Tibial nerve (tissue), 4 donors: ENCODE results near the gene ABHD12. TPM values are rescaled to one million over a fixed set of nuclear protein-coding genes. Genes with fewer than 3 reads are reported as not detected.

Experiments used
- DNase-seq, 2 donors: peaks; one replicate each; pipeline ENCODE4 v3.0.0-alpha.2; 2019; ENCODE audit warnings: low spot score in 2 of 2
- H3K27ac ChIP-seq, 4 donors: fragments of 200-600 bp; sonication (generic) in 3 of 4; one replicate each; pipeline ENCODE4 v1.5.1; 2017 to 2019; ENCODE audit warnings: mild to moderate bottlenecking in 1 of 4
- H3K27me3 ChIP-seq, 2 donors: fragments of 200-600 bp; sonication (generic) in 1 of 2; one replicate each; pipeline versions ENCODE4 v1.5.1 to v1.6.0; 2017 to 2019
- H3K36me3 ChIP-seq, 3 donors: fragments of 200-600 bp; sonication (generic); one replicate each; pipeline ENCODE4 v1.5.1; 2018 to 2019
- H3K4me1 ChIP-seq, 4 donors: fragments of 200-600 bp; sonication (generic) in 3 of 4; one replicate each; pipeline ENCODE4 v1.5.1; 2017 to 2019
- H3K4me3 ChIP-seq, 4 donors: fragments of 200-600 bp; sonication (generic) in 3 of 4; one replicate each; pipeline ENCODE4 v1.5.1; 2017 to 2019; ENCODE audit warnings: mild to moderate bottlenecking in 1 of 4, moderate library complexity in 1 of 4
- H3K9me3 ChIP-seq, 4 donors: fragments of 200-600 bp; sonication (generic) in 3 of 4; one replicate each; pipeline ENCODE4 v1.5.1; 2017 to 2019
- CTCF ChIP-seq, 5 experiments: fragments of 200-600 bp in 3 of 5; fragments of 450-650 bp in 2 of 5; sonication (generic) in 3 of 5; IDR thresholded peaks; one replicate each; pipeline ENCODE4 v1.5.1; 2016 to 2019; ENCODE audit warnings: antibody characterized with exemption in 5 of 5, mild to moderate bottlenecking in 3 of 5, moderate library complexity in 2 of 5
- EP300 ChIP-seq, 2 donors: sonication (generic); formaldehyde crosslinking; IDR thresholded peaks; one replicate each; pipeline ENCODE4 v1.6.1; 2017; ENCODE audit warnings: antibody characterized with exemption in 2 of 2, mild to moderate bottlenecking in 1 of 2
- POLR2A ChIP-seq, 2 donors: fragments of 450-650 bp; IDR thresholded peaks; one replicate each; pipeline ENCODE4 v1.6.1; 2017; ENCODE audit warnings: antibody characterized with exemption in 2 of 2, mild to moderate bottlenecking in 2 of 2, moderate library complexity in 2 of 2
- WGBS, 2 donors: methylation state at CpG; one replicate each; pipeline ENCODE4 v1.1.5; 2018; 5-methylcytosine and 5-hydroxymethylcytosine counted together
- total RNA-seq, 4 donors: library from RNA; depleted of rRNA; stranded (reverse); fragments of >200 nt; gene quantifications; one replicate each; pipeline ENCODE4 v1.1.0, GENCODE V29; 2016

ABHD12 gene
- total RNA-seq, 4 donors from 2014 or later: 67.2 to 116 (median 105) TPM

GRCh38 chr20:25355011-25355595 lies 35.5 kb downstream of the ABHD12 start:
- Histone ChIP-seq H3K9me3 (no peaks in the 10 kb centered on the region), H3K4me1 (peaks cover 0 to 50% (median 12%) of the 10 kb centered on the region in 4 donors), H3K36me3 (no peaks in the 10 kb centered on the region), H3K27ac (peak overlapping the region in 2 of 4 donors; percentile 6 to 76), H3K27me3 (no peaks in the 10 kb centered on the region), H3K4me3 (no peak overlapping the region)
- TF ChIP-seq CTCF (IDR thresholded peaks at IDR 0.05) (no peak), EP300 (IDR thresholded peaks at IDR 0.05) (no peak), POLR2A (IDR thresholded peaks at IDR 0.05) (no peak)
- 52 to 55% methylated on average over 3 of the region's 3 CpGs for WGBS, 2 donors
- no peak for DNase-seq

GRCh38 chr20:25353747-25354705 lies 36.6 kb downstream of the ABHD12 start:
- H3K27me3 ChIP-seq: no peaks in the 10 kb centered on the region
- no peak overlapping the region for H3K4me3 ChIP-seq
- H3K27ac ChIP-seq: peak overlapping the region in 2 of 4 donors; percentile 6 to 76
- WGBS, 2 donors: 56 to 62% methylated on average over 15 of the region's 15 CpGs
- DNase-seq: no peak
- peaks cover 0 to 50% (median 12%) of the 10 kb centered on the region in 4 donors for H3K4me1 ChIP-seq
- no peaks in the 10 kb centered on the region for H3K36me3 ChIP-seq
- H3K9me3 ChIP-seq: no peaks in the 10 kb centered on the region
- TF ChIP-seq POLR2A (IDR thresholded peaks at IDR 0.05) (no peak), CTCF (IDR thresholded peaks at IDR 0.05) (no peak), EP300 (IDR thresholded peaks at IDR 0.05) (no peak)

GRCh38 chr20:25353353-25353746 lies 37.3 kb downstream of the ABHD12 start:
- H3K27me3 ChIP-seq: no peaks in the 10 kb centered on the region
- H3K36me3 ChIP-seq: no peaks in the 10 kb centered on the region
- H3K27ac ChIP-seq: peak overlapping the region in 1 of 4 donors; percentile 76
- 24 to 30% methylated on average over 3 of the region's 3 CpGs for WGBS, 2 donors
- H3K9me3 ChIP-seq: no peaks in the 10 kb centered on the region
- no peak for DNase-seq
- TF ChIP-seq EP300 (IDR thresholded peaks at IDR 0.05): no peak
- no peak for TF ChIP-seq CTCF (IDR thresholded peaks at IDR 0.05)
- no peak for TF ChIP-seq POLR2A (IDR thresholded peaks at IDR 0.05)
- H3K4me1 ChIP-seq: peaks cover 0 to 49% (median 12%) of the 10 kb centered on the region in 4 donors
- H3K4me3 ChIP-seq: no peak overlapping the region

GRCh38 chr20:25352746-25353145 lies 37.9 kb downstream of the ABHD12 start:
- TF ChIP-seq CTCF (IDR thresholded peaks at IDR 0.05) (no peak), POLR2A (IDR thresholded peaks at IDR 0.05) (no peak), EP300 (IDR thresholded peaks at IDR 0.05) (no peak)
- no peak for DNase-seq
- Histone ChIP-seq H3K27ac (peak overlapping the region in 1 of 4 donors; percentile 76), H3K4me1 (peaks cover 0 to 43% (median 12%) of the 10 kb centered on the region in 4 donors), H3K9me3 (no peaks in the 10 kb centered on the region), H3K4me3 (no peak overlapping the region), H3K27me3 (no peaks in the 10 kb centered on the region), H3K36me3 (no peaks in the 10 kb centered on the region)
- WGBS, 2 donors: 85 to 88% methylated on average over 3 of the region's 3 CpGs

GRCh38 chr20:25351024-25351360 lies 39.6 kb downstream of the ABHD12 start:
- no peaks in the 10 kb centered on the region for H3K36me3 ChIP-seq
- peaks cover 0 to 34% (median 9%) of the 10 kb centered on the region in 4 donors for H3K4me1 ChIP-seq
- H3K9me3 ChIP-seq: no peaks in the 10 kb centered on the region
- TF ChIP-seq EP300 (IDR thresholded peaks at IDR 0.05): no peak
- no peak for TF ChIP-seq CTCF (IDR thresholded peaks at IDR 0.05)
- no peak for TF ChIP-seq POLR2A (IDR thresholded peaks at IDR 0.05)
- H3K27ac ChIP-seq: no peak overlapping the region
- no peak overlapping the region for H3K4me3 ChIP-seq
- no peak for DNase-seq
- H3K27me3 ChIP-seq: no peaks in the 10 kb centered on the region
